ENCODE data around the gene GAB4. TPM values are rescaled to one million over a fixed set of nuclear protein-coding genes. Genes with fewer than 3 reads are reported as not detected.
"Not testable (repeated sequence)": the region's sequence is repeated elsewhere in the genome, so short reads cannot be mapped to it uniquely, and the experiment has no call there.

Gene GAB4
- total RNA-seq, 4 donors from 2014 or later, result not detected

DNA sequence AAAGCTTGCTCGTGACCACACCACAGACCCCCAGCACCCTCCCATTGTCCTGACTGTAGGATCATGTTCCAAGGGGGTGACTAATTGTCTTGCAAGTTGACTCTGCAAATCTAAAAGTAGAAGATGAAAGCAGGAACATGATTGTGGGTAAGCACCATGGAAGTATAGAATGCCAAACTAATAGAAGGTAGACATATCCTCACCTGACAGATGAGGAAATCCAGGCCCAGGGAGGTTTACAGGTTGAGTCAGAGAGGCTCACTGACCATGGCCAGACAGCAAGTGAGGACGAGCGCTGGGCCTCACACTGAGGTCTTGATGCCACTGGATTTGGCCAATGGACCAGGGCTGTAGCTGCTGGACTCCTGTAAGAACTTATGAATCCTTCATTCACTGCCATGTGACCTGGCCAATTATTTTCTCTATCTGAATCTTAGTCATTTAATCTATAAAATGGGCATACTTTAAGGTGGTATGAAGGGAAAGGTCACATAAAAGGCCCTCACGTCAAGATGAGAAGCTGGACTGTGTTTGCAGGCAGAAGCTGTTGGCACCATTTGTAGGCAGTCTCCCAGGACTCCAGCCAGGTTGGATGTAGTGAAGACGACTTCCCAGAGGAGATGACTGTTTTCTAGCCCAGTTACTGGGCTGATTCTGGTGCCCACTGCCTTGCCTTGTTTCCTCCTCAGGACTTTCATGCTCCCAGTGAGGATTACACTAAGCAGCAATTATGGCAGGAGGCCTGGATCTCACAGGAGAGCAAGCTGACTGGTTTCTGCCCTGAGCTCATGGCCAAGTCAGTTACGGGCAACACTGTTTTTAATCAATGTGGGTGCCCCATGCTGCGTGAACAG lies 54.6 kb downstream of the GAB4 start:
- H3K27me3 ChIP-seq, result no peaks in the 10 kb centered on the region
- no peak overlapping the region for H3K27ac ChIP-seq
- DNase-seq, result no peak
- no peaks in the 10 kb centered on the region for H3K36me3 ChIP-seq
- no peaks in the 10 kb centered on the region for H3K4me1 ChIP-seq
- no peak overlapping the region for H3K4me3 ChIP-seq
- no peaks in the 10 kb centered on the region for H3K9me3 ChIP-seq
- TF ChIP-seq CTCF (IDR thresholded peaks at IDR 0.05), result no peak
- no peak for TF ChIP-seq POLR2A (IDR thresholded peaks at IDR 0.05)

GRCh38 chr22:16949561-16949960 lies 58.5 kb downstream of the GAB4 start:
- H3K4me1 ChIP-seq, result no peaks in the 10 kb centered on the region
- no peak overlapping the region for H3K27ac ChIP-seq
- H3K36me3 ChIP-seq, result no peaks in the 10 kb centered on the region
- TF ChIP-seq POLR2A (IDR thresholded peaks at IDR 0.05) (no peak), CTCF (IDR thresholded peaks at IDR 0.05) (no peak)
- no peaks in the 10 kb centered on the region for H3K9me3 ChIP-seq
- no peaks in the 10 kb centered on the region for H3K27me3 ChIP-seq
- H3K4me3 ChIP-seq, result no peak overlapping the region
- no peak for DNase-seq

DNA sequence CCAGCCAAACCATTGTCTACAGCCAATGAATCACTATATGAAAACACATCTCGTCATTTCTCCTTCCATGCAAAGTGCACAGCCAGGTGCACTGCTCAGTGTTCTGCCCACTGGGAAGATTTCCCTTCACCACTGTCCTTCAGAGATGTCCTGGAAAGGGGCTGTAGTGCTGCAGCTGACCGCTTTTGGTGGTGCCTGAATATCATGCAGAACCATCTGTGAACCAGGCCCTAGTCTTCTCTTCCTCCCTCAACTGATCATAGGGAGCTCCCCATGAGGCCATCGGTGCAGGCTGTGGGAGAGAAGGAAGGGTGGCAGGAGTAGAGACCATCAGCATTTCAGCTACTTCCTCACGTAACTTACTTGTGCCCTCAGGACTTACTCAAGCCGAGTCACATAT lies 70.2 kb downstream of the GAB4 start:
- no peak overlapping the region for H3K4me3 ChIP-seq
- no peaks in the 10 kb centered on the region for H3K4me1 ChIP-seq
- no peaks in the 10 kb centered on the region for H3K27me3 ChIP-seq
- DNase-seq, result no peak
- H3K9me3 ChIP-seq, result no peaks in the 10 kb centered on the region
- no peak for TF ChIP-seq CTCF (IDR thresholded peaks at IDR 0.05)
- no peaks in the 10 kb centered on the region for H3K36me3 ChIP-seq
- H3K27ac ChIP-seq, result no peak overlapping the region

DNA sequence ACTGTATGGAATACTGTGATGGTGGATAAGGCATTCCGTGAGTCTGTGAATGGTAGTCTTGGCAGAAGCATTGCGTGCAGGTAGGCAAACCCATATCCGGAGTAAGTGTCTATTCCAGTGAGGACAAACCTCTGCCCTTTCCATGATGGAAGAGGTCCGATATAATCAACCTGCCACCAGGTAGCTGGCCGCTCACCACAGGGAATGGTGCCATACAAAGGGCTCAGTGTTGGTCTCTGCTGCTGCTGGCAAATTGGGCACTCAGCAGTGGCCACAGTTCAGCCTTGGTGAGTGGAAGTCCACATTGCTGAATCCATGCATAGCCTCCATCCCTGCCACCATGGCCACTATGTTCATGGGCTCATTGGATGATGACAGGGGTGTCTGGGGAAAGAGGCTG lies 70.8 kb downstream of the GAB4 start:
- not testable (repeated sequence) for H3K36me3 ChIP-seq, H3K4me1 ChIP-seq, H3K4me3 ChIP-seq, H3K9me3 ChIP-seq, H3K27me3 ChIP-seq, DNase-seq, H3K27ac ChIP-seq

GRCh38 chr22:16936625-16937024 lies 71.4 kb downstream of the GAB4 start:
- Histone ChIP-seq H3K27me3 (no peaks in the 10 kb centered on the region), H3K36me3 (no peaks in the 10 kb centered on the region), H3K27ac (no peak overlapping the region), H3K4me3 (no peak overlapping the region), H3K9me3 (no peaks in the 10 kb centered on the region), H3K4me1 (no peaks in the 10 kb centered on the region)
- no peak for TF ChIP-seq POLR2A (IDR thresholded peaks at IDR 0.05)
- TF ChIP-seq CTCF (IDR thresholded peaks at IDR 0.05), result no peak
- no peak for DNase-seq

GRCh38 chr22:16935209-16935608 lies 72.8 kb downstream of the GAB4 start:
- no peaks in the 10 kb centered on the region for H3K4me1 ChIP-seq
- H3K9me3 ChIP-seq, result no peaks in the 10 kb centered on the region
- no peaks in the 10 kb centered on the region for H3K27me3 ChIP-seq
- H3K4me3 ChIP-seq, result no peak overlapping the region
- no peaks in the 10 kb centered on the region for H3K36me3 ChIP-seq
- no peak for TF ChIP-seq CTCF (IDR thresholded peaks at IDR 0.05)
- no peak for TF ChIP-seq POLR2A (IDR thresholded peaks at IDR 0.05)
- no peak overlapping the region for H3K27ac ChIP-seq
- DNase-seq, result no peak
